ELR (cell line): ENCODE data around the gene SMG6.
"Not testable (repeated sequence)": the region's sequence is repeated elsewhere in the genome, so short reads cannot be mapped to it uniquely, and the experiment has no call there.

Experiments
- DNase-seq: peaks from one replicate; pipeline ENCODE4 v3.0.0-alpha.2; 2015; ENCODE audit warnings: low read depth

SMG6 gene

DNA sequence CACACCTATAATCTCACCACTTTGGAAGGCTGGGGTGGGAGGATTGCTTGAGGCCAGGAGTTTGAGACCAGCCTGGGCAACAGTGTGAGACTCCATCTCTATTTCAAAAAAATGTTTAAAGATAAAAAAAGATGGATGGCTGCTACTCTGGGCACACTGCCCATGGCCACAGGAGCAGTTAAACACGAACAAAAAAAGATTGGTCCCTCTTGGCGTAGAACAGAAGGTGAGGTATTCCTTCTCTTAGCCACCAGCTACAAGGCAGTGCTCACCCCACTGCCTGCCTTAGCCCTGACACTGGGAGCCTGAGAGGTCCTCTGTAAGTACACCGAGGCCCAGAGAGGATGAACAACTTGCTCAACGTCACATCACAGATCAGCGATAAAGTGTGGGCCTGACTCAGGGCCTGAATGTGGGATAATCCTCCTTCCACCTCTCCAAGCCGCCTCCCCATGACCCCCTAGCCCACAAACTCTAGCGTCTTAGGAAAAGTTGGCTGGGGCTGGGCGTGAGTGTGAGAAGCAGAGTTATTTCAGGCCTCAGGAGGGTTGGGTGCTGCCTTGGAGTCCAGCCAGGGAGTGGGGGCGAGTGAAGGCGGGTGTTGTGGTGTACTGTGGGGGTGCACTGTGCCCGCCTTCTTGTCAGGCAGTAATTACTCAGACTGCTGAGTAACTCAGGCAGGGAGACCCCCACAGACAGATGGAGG, 275.9 kb downstream of the SMG6 start:
- DNase-seq: no peak

DNA sequence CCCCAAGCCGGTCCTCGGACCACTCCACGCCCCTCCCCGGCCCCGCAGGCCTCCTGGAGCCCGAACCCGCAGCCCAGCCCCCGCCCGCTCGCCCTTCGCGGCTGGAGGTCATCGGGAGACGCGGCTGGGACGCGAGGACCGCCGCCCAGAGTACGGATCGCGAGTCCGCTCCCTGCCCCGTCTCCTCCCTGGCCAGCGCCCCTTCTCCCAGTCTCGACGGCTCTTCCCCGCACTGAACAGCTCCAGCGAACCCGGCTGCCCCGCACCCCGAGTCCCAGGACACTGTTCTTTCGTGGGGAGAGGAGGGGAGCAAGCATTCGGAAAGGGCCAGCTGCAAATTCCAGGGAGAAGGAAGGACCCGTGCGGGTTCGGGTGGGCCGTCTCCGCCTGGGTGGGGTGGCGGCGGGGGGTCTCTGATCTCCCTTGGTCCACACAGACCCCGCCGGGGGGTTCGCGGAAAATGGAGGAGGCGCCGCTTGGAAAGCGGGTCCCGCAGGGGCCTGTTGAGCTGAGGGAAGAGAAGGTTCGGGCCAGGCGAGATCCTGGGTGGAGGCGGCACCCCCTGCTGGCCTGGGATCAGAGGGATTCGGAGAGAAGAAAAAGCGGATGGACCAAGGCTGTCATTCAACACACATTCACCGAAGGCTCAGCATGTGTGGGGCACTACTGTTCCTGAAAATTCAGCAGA, 277.8 kb downstream of the SMG6 start:
- peak; percentile 83 for DNase-seq

DNA sequence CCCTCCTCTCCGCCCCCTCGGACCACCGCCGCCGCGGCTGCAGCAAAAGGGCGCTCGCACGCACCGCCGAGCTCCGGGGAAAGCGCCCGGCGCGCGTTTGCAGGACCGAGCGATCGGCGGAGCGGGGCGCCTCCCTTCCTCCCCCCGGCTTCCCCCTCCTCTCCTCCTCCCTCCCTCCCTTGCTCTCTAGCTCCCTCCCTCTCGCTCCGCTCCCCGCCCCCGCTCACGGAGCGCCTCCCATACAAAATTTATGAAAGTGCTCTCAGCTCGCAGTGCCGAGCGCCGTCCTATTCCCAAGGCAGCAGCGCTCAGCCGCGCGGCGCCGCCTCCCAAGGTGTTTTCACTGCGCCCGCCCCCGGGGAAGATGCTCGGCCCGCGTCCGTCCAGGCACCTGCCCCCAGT, 278.4 kb downstream of the SMG6 start, which contains the start of gene RTN4RL1:
RTN4RL1 (minus strand) TSS at position 115 of the 402 bp plus-strand sequence. CDS start 469 bp downstream, outside the sequence.
- DNase-seq: peak; percentile 59

DNA sequence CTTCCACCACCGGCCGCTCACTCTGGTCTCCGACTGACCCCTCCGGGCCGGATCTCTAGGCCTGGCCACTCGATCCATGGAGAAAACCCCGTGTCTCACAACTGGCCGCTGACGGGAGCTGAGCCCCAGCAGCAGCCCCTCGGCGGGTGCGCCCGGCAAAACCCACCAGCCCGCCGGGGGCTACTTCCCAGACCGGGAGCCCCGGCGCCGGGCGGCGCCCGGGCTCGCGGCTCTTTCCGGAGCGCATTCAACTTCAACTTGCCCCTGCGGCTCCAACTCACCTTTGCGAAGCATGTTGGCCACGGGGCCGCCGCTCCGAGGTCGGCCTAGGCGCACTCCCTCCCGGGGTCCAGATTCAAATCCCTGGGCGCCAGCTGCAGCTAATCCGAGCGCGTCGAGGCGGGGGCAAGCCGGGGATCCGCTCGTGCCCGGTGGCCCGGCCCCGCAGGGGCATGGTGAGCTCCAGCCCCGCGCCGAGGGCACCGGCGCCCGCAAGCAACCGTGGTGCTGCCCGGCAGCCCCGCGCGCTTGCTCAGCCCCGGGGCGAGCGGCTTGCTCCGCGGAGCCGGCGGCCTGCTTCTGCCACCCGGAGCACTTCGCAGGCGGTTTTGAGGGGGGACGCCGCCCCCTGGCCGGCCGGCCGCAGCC, 278.9 kb downstream of the SMG6 start:
- no peak for DNase-seq

DNA sequence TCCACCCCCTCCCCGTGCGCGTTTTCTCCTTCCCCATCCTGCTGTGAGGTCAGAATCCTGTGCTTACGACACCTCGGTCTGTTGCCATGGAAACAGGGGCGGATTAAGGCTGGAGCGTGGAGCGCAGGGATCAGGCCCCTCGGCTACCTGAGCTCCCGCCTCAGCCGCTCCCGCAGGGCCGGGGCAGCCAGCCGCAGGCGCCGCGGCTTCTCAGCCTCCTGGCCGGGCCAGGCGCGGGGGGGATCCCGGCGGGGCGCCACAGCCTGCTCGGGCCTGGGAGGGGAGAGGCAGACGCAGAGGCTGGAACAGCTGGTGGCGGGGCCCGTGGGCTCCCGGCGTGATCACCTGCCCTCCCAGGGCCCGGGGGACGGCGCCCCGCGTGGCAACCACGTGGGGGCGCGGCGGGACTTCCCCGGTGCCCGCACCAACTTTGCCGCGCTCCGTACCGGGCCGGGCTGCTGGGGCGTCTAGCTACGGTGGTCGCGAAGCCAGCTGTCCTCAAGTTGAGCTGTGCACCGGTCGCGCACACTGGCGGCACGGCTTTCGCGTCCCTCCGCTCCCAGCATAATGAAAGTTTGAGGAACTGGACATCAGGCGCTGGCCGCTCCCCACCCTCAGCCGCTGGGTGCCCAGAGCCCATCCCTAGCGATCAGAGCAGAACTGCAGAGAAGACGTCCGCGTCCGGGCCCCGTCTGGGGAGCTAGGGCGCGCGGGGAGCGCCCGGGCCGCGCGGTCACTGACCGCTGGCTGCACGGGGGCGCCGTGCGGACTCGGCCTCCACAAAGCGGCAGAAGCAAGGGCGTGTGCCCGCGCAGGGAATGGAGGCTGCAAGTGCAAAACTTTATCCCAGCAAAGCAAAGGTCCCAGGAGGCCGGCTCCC, 279.7 kb downstream of the SMG6 start:
- peak; percentile 47 for DNase-seq

DNA sequence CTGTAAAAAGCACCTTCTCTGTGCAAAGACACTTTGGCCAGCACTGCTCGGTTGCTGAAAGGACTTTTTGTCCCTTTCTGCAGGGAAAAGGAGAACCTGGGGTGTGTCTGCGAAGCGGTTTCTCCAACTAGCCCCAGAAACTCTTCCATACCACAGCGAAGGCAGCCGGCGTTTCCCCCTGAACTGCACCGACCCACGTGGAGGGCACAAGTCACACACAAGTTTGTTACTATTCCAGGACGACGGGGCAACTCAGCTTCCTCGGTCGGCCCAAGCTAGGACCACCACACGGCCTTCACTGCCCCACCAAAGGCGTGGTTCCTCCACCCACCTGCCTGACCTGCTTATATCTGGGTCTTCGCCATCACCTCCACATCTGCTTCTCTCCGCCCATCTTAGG, 280.3 kb downstream of the SMG6 start:
- DNase-seq: no peak

DNA sequence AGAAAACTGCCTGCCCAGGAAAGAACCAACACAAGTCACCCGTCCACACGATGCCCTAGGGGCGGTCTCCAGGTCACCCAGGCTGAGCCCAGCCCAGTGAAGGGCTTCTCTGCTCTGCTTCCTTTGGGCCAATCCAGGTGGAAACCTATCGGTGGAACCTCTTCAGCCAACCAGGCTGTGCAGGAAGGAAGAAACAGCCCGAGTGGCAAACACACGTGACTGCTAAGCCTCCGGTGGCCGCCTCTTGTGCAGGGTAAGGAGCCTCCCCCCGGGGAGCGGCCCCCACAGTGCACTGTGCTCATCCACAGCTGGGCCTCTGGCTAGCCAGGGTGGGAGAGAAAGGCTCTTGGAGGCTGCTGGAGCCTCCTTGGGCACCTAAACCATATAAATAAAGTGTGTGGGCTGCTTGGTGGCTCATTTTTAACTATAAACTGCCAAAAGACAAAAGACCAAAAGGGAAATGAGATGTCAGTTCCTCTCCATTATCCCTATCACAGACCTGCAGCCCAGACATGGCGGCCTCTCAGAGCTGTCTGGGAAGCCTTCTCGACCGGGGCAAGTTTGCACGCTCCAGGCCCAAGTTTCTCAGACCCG, 280.8 kb downstream of the SMG6 start:
- DNase-seq: no peak

DNA sequence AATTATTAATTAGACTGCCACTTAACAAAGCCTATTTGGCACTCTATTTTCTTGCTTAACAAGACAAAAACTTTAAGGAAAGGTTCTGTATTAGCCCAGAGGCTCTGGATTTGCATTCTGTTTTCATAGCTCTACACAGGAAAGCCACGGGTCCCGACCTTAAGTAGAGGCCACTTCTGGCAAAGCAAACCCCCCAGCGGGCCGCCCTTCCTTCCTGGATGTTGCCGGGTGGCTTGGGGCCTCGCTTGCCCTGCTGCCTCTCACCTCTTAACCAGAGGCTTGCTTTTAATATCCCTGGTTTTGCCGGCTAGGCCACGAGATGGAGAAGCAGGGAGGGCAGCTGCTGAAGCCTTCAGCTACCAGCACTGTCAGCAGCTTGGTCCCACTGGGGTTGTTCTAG, 282.9 kb downstream of the SMG6 start:
- no peak for DNase-seq

DNA sequence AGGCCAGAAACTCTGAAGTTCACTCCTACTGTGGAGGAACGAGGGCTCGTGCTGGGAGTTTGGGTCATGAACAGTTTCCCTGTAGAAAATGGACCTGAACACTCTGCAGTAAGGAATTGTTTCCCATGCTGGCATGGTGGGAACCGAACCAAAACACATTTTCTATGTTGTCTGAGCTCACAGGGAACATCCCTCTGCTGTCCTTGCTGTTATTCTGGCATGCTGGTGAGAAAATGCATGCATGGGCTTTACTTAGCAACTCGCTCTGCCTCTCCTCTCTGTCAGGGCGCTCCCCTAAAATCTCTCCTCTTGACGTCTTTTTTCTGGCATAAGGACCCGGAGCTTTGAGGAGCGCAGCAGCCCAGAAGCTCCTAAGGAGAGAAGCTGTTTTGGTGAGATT, 283.9 kb downstream of the SMG6 start:
- DNase-seq: no peak

DNA sequence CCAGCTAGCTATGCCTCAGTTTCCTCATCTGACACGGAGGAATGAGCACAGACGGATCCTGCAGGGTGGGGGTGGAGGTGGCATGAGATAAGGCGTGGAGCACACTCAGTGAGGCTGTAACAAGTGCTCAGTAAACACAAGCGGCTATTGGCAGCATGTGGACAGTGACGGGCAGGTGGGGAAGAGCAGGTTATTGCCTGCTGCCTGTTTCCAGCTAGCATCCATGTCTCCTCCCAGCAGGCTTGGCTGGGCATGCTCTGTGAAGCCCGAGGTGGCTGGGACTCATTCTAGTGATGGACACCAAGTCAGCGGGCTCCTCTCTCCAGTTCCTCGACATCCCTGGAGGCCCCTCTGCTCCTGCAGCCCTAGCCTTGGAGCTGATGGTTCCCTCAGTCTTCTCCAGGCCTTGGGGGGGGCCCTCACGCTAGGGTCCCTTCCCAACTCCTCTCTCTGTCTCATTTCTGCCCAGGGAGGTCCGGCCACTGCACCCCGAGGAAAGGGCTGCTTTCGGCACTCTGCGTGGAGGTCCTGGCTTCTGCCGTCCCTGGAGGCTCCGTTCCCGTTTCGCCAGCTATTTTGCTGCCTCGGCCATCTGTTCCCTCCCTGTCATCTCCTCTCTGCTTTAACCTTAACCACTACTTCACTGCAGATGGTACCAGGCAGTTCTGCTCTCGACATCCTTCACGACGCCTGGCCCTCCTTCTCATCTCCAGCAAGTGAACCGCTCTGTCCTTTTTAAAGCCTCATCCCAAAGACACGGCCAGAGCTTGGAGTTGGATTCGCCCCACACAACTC, 284.7 kb downstream of the SMG6 start:
- DNase-seq: no peak

DNA sequence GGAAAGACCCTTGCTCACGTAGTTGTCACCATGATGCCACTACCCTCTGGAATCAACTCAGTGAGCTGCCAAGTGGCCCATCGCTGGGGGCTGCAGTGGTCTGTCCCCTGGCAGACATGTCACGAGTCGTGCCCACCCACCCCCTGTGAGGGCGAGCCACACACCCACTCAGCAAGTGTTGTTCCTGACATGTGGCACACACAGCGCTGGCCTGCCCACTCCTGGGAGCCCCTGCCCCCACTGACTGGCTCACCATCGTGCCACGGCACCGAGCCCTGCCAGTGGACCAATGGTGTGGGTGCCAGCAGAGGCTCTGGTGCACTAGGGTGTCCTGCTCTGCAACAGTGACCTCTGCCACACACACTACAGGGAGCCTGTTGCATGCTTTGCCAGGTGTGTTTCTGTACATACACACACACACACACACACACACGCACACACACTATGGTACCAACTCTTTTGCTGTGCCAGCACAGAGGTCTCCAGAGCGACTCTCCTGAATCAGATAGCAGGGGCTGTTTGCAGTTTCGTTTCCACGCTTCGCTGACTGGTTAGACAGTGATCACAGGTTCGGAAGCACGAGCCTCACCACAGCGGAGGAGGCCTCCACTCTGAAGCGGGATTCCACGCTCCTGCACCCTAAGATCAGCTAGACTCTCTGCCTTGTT, 286.2 kb downstream of the SMG6 start:
- no peak for DNase-seq

DNA sequence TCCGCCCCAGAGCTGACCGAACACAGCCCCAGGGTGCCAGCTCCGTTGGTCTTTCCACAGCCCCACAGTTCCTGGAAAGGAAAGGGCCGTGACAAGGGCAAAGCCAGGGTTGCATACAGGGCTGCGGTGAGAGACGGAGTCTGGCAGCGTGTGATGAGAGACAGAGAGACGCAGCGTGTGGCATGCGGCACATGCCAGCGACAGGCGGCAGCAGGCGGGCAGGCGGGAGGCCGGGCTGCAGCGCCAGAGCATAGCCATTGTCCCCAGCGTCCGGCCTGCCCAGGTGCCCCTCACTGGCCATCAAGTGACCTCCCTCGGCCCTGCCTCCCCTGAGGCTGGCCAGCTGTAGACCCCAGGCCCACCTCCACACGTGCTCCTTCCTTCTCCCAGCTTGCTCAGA, 287.1 kb downstream of the SMG6 start:
- no peak for DNase-seq

DNA sequence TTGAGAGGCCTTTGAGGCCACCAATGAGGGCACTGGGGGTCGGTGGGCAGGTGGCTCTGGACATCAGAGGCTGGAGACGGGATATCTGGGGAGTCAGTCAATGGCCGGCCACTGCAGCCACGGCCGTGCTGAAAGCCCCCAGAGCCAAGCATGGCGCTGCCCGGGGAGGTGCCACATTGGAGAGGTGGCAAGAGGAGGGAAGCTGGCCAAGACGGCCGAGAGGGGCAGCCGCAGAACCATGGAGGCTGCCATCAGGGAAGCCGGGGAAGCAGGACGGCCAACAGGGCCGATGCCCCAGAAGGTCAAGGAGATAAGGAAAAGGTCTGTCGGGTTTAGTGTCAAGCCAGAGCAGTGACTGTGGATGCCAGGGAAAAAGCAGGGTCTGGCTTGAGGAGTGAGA, 288.3 kb downstream of the SMG6 start:
- no peak for DNase-seq

DNA sequence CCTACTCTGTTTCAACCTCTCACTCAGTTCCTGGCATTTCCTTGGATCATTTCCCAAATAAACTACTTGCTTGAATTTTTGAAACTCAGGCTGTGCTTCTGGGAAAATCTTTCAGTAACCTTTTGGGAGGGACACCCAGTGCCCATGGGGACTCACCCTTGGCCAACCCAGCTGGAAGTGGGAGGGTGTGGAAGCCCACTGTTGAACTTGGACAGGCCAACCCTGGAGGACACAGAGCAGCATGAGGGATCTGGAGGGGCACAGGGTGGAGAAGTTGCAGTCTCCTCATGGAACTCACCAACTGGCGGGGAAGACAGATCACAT, 289.6 kb downstream of the SMG6 start:
- DNase-seq: no peak

DNA sequence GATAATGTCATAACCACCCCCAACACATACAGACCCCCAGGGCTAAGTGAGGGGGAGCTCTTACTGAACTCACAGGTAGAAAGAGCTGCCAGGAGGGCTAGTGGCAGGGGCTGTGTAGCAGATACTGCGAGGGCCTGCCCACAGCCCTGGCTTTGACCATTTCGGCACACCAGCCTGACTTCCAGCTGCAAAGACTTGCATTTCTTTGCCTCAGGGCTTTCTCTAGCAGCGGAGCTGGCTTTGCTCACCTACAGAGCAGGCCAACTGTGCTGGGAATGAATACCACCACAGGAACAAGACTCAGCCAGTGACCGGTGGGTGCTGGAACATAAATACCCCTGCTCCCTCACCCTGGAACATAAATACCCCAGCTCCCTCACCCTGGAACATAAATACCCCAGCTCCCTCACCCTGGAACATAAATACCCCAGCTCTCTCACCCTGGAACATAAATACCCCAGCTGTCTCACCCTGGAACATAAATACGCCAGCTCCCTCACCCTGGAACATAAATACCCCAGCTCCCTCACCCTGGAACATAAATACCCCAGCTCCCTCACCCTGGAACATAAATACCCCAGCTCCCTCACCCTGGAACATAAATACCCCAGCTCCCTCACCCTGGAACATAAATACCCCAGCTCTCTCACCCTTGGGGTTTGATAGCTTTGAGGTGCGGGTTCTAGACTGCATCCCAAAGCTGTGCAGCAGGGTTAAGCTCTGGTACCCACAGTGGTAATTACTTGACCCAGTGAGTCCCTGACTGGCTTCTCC, 290.2 kb downstream of the SMG6 start:
- not testable (repeated sequence) for DNase-seq

DNA sequence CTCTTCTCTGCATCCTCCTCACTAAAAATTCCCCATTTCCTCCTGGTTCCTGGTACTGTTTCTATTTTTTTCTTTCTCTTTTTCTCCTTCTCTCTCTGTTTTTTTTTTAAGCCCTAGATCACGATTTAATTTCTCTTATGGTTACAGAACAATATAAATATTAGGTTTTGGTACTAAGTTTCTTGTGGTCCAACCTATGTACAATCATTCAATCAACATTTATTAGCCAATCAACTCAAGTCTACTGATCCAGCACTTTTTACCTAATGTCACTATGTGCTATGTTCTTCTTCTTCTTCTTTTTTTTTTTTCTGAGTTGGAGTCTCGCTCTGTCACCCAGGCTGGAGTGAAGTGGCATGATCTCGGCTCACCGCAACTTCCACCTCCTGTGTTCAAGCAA, 291.1 kb downstream of the SMG6 start:
- DNase-seq: no peak

DNA sequence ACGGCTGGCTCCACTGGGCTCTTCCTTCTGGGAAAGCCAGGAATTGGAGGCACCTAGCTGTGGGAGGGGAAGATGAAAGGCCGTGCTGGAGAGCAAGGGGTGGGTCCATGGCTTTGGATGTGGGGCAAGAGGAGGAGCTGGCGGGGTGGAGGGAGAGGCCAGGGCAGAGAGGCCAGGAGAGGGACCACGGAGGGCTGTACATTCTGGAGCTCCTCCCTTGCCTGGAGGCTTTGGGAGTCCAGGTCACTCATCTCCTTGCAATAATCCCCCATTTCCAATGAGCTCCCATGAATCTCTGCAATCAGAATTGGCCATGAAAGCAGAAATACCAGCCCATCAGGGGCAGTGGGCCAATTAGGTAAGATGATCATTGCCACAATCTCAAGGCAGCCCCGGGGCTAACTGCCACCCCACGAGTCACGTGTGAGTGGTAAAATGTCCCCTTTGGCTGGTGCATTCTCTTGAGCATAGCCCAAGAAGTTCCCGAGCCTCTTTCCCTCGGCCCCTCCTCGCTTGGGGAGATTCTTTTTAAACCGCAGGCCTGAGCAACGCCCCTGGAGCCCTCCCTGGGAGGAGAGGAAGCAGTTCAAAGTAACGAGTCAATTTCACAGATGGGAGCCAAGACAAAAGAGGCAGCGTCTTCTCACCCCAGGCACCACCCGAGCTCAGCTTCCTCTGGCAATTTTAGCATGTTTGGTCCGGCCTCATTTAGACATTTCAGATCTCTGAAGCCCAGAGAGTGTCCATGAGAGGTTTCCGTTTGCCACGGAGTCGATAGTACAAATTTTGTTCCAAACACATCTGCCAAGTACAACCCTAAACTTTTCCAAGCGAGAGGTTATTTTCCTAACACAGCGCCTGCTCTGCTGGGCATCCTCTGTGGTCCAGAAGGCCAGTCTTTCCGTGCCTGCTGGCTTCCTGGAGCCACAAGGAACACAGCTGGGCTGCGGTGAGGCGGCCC, 291.9 kb downstream of the SMG6 start:
- peak; percentile 52 for DNase-seq
